Measurements from ENCODE around the gene DNAI1.

GRCh38 chr9:34459356-34459755 lies 751 bp downstream of the DNAI1 start:
- no peak for TF ChIP-seq CTCF (IDR thresholded peaks at IDR 0.05)
- TF ChIP-seq EZH2 (IDR thresholded peaks at IDR 0.05), result no peak
- no peak for TF ChIP-seq EZH2phosphoT487 (IDR thresholded peaks at IDR 0.05)
